ENCODE results near the gene USP49. TPM values are rescaled to one million over a fixed set of nuclear protein-coding genes. Genes with fewer than 3 reads are reported as not detected.

Gene USP49
- total RNA-seq, 1 experiment from 2014 or later: 6.9 TPM

GRCh38 chr6:41932378-41932777, 37.2 kb upstream of the USP49 start:
- H4K20me1 ChIP-seq (ENCODE audit: insufficient read depth): peaks cover 5% of the 10 kb centered on the region; the same call in 1 of the 2 replicates
- 0 out of 4 replicates have a peak, but pooled peaks cover 0 to 4% of the 10 kb centered on the region in 2 experiments for H3K4me1 ChIP-seq (ENCODE audit: control insufficient read depth in 1 of 2, insufficient read depth in 2 of 2, low read length in 2 of 2)
- H3K27ac ChIP-seq (ENCODE audit: low read depth, low read length): no peak overlapping the region
- H3K9me2 ChIP-seq (ENCODE audit: insufficient read depth): no peaks in the 10 kb centered on the region
- no TSS peak for BruUV-seq (replicated peaks)
- no peak for TF ChIP-seq CEBPB (IDR thresholded peaks at IDR 0.05; ENCODE audit: low read depth)
- TF ChIP-seq YY1 (IDR thresholded peaks at IDR 0.05; ENCODE audit: extremely low read depth, insufficient replicate concordance, low read depth, low read length): no peak
- no peak for TF ChIP-seq SRF (IDR thresholded peaks at IDR 0.05; ENCODE audit: low read depth)
- TF ChIP-seq SIN3A (IDR thresholded peaks at IDR 0.05; ENCODE audit: low read depth): no peak
- TF ChIP-seq JUND (IDR thresholded peaks at IDR 0.05): no peak
- no peak for TF ChIP-seq EGR1 (IDR thresholded peaks at IDR 0.05; ENCODE audit: low read depth)
- TF ChIP-seq ZFX (IDR thresholded peaks at IDR 0.05): no peak
- no peak for TF ChIP-seq CTCF (IDR thresholded peaks at IDR 0.05 in 2 of 3, conservative IDR thresholded peaks at IDR 0.05 in 1 of 3; ENCODE audit: borderline replicate concordance in 1 of 3, insufficient read depth in 1 of 3, low read depth in 2 of 3, low read length in 2 of 3)
- TF ChIP-seq RAD21 (IDR thresholded peaks at IDR 0.05; ENCODE audit: low read depth): no peak
- H3K9me3 ChIP-seq (ENCODE audit: control insufficient read depth in 1 of 2, insufficient read depth in 1 of 2, low read depth in 1 of 2, low read length in 2 of 2): no peaks in the 10 kb centered on the region
- no peak for DNase-seq (ENCODE audit: low read depth, low spot score)
- no peak for ATAC-seq
- CTCF ChIA-PET: interaction anchor here (5.7 kb wide), 1 partner anchor 11 kb away, joined by 25 read pairs; the partner anchor contains the start of genes BYSL and MED20
- no peak overlapping the region for H2AFZ ChIP-seq (ENCODE audit: low read depth, low read length, poor library complexity, severe bottlenecking)
- no peak overlapping the region for H3K4me3 ChIP-seq (replicated peaks in 1 of 2; ENCODE audit: low read depth in 1 of 2, low read length in 2 of 2)
- H3K9ac ChIP-seq (ENCODE audit: low read length): no peak overlapping the region
- H3K4me2 ChIP-seq (ENCODE audit: low read length): no peak overlapping the region
- no peaks in the 10 kb centered on the region for H3K27me3 ChIP-seq (ENCODE audit: insufficient read depth, low read length)
- H3K79me2 ChIP-seq (ENCODE audit: insufficient read depth, low read length): peaks cover 36% of the 10 kb centered on the region
- intact Hi-C loops (cut with micrococcal nuclease): no loop called here
- peaks cover 58 to 67% of the 10 kb centered on the region in 2 experiments; a peak in 3 of 4 replicates for H3K36me3 ChIP-seq (ENCODE audit: control insufficient read depth in 1 of 2, insufficient read depth in 2 of 2, low read length in 2 of 2)
- POLR2A ChIA-PET: no interaction called here
- RAD21 ChIA-PET (ENCODE audit: low non-redundant PET in 1 of 2, low total read pairs in 2 of 2, uncharacterized antibody in 2 of 2, unreplicated experiment in 2 of 2): no interaction called here

- H3K79me2 ChIP-seq (ENCODE audit: insufficient read depth, low read length): peaks cover 42% of the 10 kb centered on the region
- peaks cover 62 to 72% of the 10 kb centered on the region in 2 experiments; a peak in 3 of 4 replicates for H3K36me3 ChIP-seq (ENCODE audit: control insufficient read depth in 1 of 2, insufficient read depth in 2 of 2, low read length in 2 of 2)
- no peak overlapping the region for H3K4me3 ChIP-seq (replicated peaks in 1 of 2; ENCODE audit: low read depth in 1 of 2, low read length in 2 of 2)
- no peaks in the 10 kb centered on the region for H3K27me3 ChIP-seq (ENCODE audit: insufficient read depth, low read length)
- H3K9ac ChIP-seq (ENCODE audit: low read length): no peak overlapping the region
- ChIA-PET POLR2A (no interaction called here), RAD21 (ENCODE audit: low non-redundant PET in 1 of 2, low total read pairs in 2 of 2, uncharacterized antibody in 2 of 2, unreplicated experiment in 2 of 2) (no interaction called here), CTCF (interaction anchor here (5.7 kb wide), 1 partner anchor 10 kb away, joined by 25 read pairs; the partner anchor contains the start of genes BYSL and MED20)
- DNase-seq (ENCODE audit: low read depth, low spot score): no peak
- no peaks in the 10 kb centered on the region for H3K9me2 ChIP-seq (ENCODE audit: insufficient read depth)
- no peak overlapping the region for H3K27ac ChIP-seq (ENCODE audit: low read depth, low read length)
- BruUV-seq (replicated peaks): no TSS peak
- 0 out of 4 replicates have a peak, but pooled peaks cover 0 to 4% of the 10 kb centered on the region in 2 experiments for H3K4me1 ChIP-seq (ENCODE audit: control insufficient read depth in 1 of 2, insufficient read depth in 2 of 2, low read length in 2 of 2)
- no peaks in the 10 kb centered on the region for H3K9me3 ChIP-seq (ENCODE audit: control insufficient read depth in 1 of 2, insufficient read depth in 1 of 2, low read depth in 1 of 2, low read length in 2 of 2)
- intact Hi-C loops (cut with micrococcal nuclease): no loop called here
- TF ChIP-seq POLR2A (IDR thresholded peaks at IDR 0.05; ENCODE audit: borderline replicate concordance, extremely low read depth, insufficient read depth, insufficient read length) (no peak), SIN3A (IDR thresholded peaks at IDR 0.05; ENCODE audit: low read depth) (no peak), MAX (IDR thresholded peaks at IDR 0.05) (no peak), ZFX (IDR thresholded peaks at IDR 0.05) (no peak), JUND (IDR thresholded peaks at IDR 0.05) (no peak), EGR1 (IDR thresholded peaks at IDR 0.05; ENCODE audit: low read depth) (no peak), YY1 (IDR thresholded peaks at IDR 0.05; ENCODE audit: extremely low read depth, insufficient replicate concordance, low read depth, low read length) (no peak), POLR2AphosphoS5 (IDR thresholded peaks at IDR 0.05; ENCODE audit: low read depth, low read length) (no peak), ZNF274 (IDR thresholded peaks at IDR 0.05; ENCODE audit: low read depth, low read length) (no peak), ATF3 (IDR thresholded peaks at IDR 0.05) (no peak), FOSL1 (IDR thresholded peaks at IDR 0.05; ENCODE audit: low read depth) (no peak), RAD21 (IDR thresholded peaks at IDR 0.05; ENCODE audit: low read depth) (no peak), EZH2phosphoT487 (IDR thresholded peaks at IDR 0.05; ENCODE audit: borderline replicate concordance) (no peak)
- ATAC-seq: no peak
- H2AFZ ChIP-seq (ENCODE audit: low read depth, low read length, poor library complexity, severe bottlenecking): no peak overlapping the region
- H4K20me1 ChIP-seq (ENCODE audit: insufficient read depth): peaks cover 5% of the 10 kb centered on the region; the same call in 1 of the 2 replicates
- H3K4me2 ChIP-seq (ENCODE audit: low read length): no peak overlapping the region
These were observed 36.6 kb upstream of the USP49 start for GRCh38 chr6:41931792-41932191.

All from HCT116 (cell line).